GM06990 (cell line): ENCODE data around the gene NBEA.
"Not testable (repeated sequence)": the region's sequence is repeated elsewhere in the genome, so short reads cannot be mapped to it uniquely, and the experiment has no call there.

Source experiments
- DNase-seq: peaks from one replicate; pipeline ENCODE4 v3.0.0-alpha.2; 2011; ENCODE audit not compliant: insufficient read length; ENCODE audit errors: extremely low read depth
- H3K27me3 ChIP-seq: replicated peaks from 2 replicates; pipeline ENCODE4 v1.6.0; 2011; ENCODE audit warnings: low read length; ENCODE audit not compliant: control insufficient read depth, insufficient read depth
- H3K36me3 ChIP-seq: 2 replicates; pipeline ENCODE4 v1.5.1; 2011; ENCODE audit warnings: low read length; ENCODE audit not compliant: control insufficient read depth, insufficient read depth
- H3K4me3 ChIP-seq: replicated peaks from 2 replicates; pipeline ENCODE4 v1.5.1; 2011; ENCODE audit warnings: low read depth, mild to moderate bottlenecking, control low read depth, low read length
- TF ChIP-seq, protein P1 (sequence below): IDR thresholded peaks from 2 replicates; pipeline ENCODE4 v1.5.1; 2011; ENCODE audit warnings: low read length, control low read depth, mild to moderate bottlenecking, inconsistent platforms; ENCODE audit not compliant: insufficient read depth, poor library complexity, severe bottlenecking

NBEA gene

DNA sequence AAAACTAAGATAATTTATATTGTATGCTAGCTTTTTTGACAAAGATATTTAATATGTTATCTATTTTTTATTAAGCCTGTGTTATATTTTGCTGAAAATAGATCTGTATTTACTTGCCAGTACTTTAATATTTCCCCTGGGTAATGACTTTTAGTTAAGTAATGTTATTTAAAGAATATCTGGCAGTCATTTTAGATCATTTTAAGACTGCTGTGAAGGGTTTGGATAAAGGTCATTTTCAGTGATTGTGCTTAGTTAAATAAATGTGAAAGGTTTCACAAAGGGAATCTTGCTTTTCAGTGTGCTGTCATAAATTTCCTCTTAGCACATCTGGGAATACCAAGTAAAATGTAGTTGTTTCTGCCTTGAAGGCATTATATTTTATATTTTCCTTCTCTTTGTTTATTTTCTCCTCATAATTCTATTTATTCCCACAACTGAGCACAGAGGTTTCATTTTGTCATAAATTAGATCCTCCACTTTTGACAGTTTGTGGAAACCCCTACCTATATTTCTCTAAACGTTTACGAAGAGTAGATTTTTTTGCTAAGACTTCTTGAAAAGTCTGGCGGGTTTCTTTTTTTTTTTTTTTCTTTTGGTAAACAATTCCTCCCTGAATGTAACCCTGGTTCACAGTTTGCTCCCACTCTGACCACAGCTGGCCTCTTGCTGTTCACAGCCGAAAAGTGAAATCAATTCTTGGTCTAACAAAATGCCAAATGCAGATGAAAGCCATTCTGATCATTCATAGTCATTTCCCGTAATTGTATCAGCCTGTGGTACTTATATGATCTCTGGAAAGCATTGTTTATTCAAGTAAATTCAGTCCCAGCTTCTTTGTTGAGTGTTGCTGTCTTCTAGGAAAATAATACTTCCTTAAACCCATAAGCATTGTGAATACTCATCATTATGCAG lies 446.6 kb downstream of the NBEA start:
- H3K4me3 ChIP-seq, result no peak overlapping the region
- no peak for DNase-seq
- H3K27me3 ChIP-seq, result no peaks in the 10 kb centered on the region
- TF ChIP-seq, protein P1, sequence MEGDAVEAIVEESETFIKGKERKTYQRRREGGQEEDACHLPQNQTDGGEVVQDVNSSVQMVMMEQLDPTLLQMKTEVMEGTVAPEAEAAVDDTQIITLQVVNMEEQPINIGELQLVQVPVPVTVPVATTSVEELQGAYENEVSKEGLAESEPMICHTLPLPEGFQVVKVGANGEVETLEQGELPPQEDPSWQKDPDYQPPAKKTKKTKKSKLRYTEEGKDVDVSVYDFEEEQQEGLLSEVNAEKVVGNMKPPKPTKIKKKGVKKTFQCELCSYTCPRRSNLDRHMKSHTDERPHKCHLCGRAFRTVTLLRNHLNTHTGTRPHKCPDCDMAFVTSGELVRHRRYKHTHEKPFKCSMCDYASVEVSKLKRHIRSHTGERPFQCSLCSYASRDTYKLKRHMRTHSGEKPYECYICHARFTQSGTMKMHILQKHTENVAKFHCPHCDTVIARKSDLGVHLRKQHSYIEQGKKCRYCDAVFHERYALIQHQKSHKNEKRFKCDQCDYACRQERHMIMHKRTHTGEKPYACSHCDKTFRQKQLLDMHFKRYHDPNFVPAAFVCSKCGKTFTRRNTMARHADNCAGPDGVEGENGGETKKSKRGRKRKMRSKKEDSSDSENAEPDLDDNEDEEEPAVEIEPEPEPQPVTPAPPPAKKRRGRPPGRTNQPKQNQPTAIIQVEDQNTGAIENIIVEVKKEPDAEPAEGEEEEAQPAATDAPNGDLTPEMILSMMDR, result no peak
- H3K36me3 ChIP-seq, result no peaks in the 10 kb centered on the region

DNA sequence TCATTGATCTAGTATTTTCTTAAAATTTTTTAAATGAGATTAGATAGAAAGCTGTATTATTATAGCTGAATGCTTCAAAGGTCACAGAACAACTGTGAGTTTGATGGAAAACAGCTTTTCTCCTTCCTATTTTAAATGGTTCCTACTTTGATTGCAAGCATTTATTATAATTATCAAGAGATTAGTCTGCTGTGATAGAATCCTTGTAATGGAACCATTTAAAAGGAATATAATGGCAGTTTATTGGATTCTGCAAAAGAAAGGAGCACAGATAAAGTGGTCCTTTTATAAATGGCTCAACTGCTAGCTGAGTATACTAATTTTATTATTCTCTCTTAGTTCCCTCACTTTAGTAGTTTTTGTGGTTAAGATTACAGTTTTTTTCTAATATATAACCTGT lies 447.5 kb downstream of the NBEA start:
- Histone ChIP-seq H3K36me3 (no peaks in the 10 kb centered on the region), H3K4me3 (no peak overlapping the region), H3K27me3 (no peaks in the 10 kb centered on the region)
- DNase-seq, result no peak
- TF ChIP-seq, protein P1, result no peak

DNA sequence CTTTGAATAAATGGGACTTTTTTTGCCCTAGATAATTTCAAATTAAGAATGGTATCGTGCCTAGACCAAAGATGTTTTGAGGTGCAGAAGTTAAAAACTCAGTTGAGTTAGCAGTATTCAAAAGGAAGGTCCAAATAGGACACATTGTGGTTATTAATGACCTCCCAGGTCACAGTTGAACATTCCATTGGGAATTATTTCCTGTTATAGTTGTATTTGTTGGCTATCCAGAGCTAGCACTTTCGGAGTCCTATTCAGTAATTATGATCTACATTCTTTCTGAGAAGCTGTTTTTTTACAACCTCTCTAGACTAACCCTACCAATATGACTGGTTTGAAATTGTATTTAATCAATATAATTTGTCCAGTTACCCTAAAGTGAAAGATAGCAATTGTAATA lies 450.7 kb downstream of the NBEA start:
- TF ChIP-seq, protein P1, result no peak
- Histone ChIP-seq H3K36me3 (no peaks in the 10 kb centered on the region), H3K27me3 (no peaks in the 10 kb centered on the region), H3K4me3 (no peak overlapping the region)
- DNase-seq, result no peak

DNA sequence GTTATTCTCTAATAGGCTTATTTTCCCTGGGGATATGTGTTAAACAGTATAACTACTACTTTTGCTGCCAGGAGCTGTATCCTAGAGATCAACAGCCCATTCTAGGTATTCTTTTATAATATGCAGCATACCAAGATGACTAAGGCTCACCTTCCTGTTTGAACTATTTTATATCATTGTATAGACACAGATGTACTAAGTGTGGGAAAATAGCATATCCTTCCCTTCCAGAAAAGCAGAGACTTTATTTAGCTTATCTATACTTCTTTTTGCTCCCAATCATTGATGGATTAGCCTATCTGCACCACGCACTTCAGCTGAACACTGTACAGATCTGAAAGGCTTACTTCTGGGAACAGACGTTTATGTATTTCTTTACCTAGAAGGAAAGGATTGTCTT lies 451.8 kb downstream of the NBEA start:
- H3K4me3 ChIP-seq, result no peak overlapping the region
- no peak for DNase-seq
- no peaks in the 10 kb centered on the region for H3K27me3 ChIP-seq
- H3K36me3 ChIP-seq, result no peaks in the 10 kb centered on the region
- TF ChIP-seq, protein P1, result no peak

DNA sequence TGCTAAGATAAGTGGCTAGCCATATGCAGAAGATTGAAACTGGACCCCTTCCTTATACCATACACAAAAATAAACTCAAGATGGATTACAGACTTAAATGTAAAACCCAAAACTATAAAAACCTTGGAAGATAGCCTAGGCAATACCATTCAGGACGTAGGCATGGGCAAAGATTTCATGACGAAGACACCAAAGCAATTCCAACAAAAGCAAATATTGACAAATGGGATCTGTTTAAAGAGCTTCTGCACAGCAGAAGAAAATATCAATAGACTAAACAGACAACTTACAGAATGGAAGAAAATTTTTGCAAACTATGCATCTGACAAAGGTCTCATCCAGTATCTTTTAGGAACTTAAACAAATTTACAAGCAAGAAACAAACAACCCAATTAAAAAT lies 466.2 kb downstream of the NBEA start:
- not testable (repeated sequence) for H3K27me3 ChIP-seq, DNase-seq, H3K36me3 ChIP-seq, H3K4me3 ChIP-seq

DNA sequence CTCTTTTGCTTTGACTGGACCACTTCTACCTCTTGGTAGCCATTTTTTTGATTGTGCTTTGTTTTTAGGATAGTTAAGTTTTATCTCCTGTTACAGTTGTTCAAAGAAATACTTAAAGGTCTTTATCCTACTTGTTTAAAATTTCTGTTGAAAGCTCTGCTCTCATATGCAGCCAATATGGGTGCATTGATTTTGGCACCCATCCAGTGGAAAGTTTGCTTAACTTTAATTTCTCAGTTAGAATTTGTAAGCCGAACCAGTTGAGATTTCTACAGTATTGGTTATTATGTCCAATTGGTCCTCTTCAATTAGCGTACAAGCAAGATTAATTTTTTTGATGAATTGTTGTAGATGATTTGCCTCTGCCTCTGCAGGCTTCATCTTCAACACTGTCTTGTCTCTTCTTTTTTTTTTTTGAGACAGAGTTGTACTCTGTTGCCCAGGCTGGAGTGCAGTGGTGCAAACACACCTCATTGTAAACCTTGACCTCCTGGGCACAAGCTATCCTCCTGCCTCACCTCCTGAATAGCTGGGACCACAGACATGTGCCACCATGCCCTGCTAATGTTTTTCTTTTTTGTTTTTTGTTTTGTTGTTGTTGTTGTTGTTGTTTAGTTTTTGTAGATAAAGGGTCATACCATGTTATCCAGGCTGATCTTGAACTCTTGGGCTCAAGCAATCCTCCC lies 469.1 kb downstream of the NBEA start:
- Histone ChIP-seq H3K27me3 (no peaks in the 10 kb centered on the region), H3K4me3 (no peak overlapping the region), H3K36me3 (no peaks in the 10 kb centered on the region)
- TF ChIP-seq, protein P1, result no peak
- DNase-seq, result no peak
